ENCODE results near the gene CHST12. TPM values are rescaled to one million over a fixed set of nuclear protein-coding genes. Genes with fewer than 3 reads are reported as not detected.

The CHST12 gene
- total and polyA plus RNA-seq, 2 donors (not counting 1 experiment from before 2014, with no cell fraction given): 25.4 to 27.1 TPM

GRCh38 chr7:2465928-2466327 lies 62.5 kb downstream of the CHST12 start:
- Mint-ChIP-seq H3K4me3 (no peak overlapping the region), H3K27me3 (peaks cover 9% of the 10 kb centered on the region), H3K27ac (no peak overlapping the region), H3K9me3 (ENCODE audit: insufficient read depth) (no peaks in the 10 kb centered on the region), H3K4me1 (peaks cover 4% of the 10 kb centered on the region)
- POLR2A ChIA-PET: no interaction called here
- Histone ChIP-seq H3K27me3 (replicated peaks in 1 of 4; ENCODE audit: control extremely low read depth in 1 of 4, control insufficient read depth in 3 of 4, insufficient read depth in 4 of 4, low read length in 3 of 4) (no peaks in the 10 kb centered on the region), H3K4me1 (ENCODE audit: control insufficient read depth in 2 of 2, insufficient read depth in 2 of 2, low read length in 2 of 2) (peaks cover 0 to 5% of the 10 kb centered on the region in 2 donors), H3K9ac (ENCODE audit: low read length) (no peak overlapping the region), H3K36me3 (replicated peaks in 1 of 2; ENCODE audit: control extremely low read depth in 1 of 2, control insufficient read depth in 1 of 2, extremely low read depth in 1 of 2, insufficient read depth in 2 of 2, low read length in 1 of 2) (no peaks in the 10 kb centered on the region), H3K79me2 (ENCODE audit: control insufficient read depth, insufficient read depth, low read length) (no peaks in the 10 kb centered on the region), H3K9me3 (ENCODE audit: control extremely low read depth in 1 of 3, control insufficient read depth in 2 of 3, insufficient read depth in 1 of 3, low read length in 2 of 3) (peaks cover 0 to 5% (median 0%) of the 10 kb centered on the region in 3 donors), H3K27ac (ENCODE audit: low read length in 2 of 2) (no peak overlapping the region), H3K4me2 (replicated peaks; ENCODE audit: low read depth, low read length, poor library complexity, severe bottlenecking) (no peak overlapping the region), H3K4me3 (ENCODE audit: control extremely low read depth in 1 of 5, extremely low read depth in 1 of 5, insufficient read depth in 1 of 5, low read depth in 2 of 5, low read length in 4 of 5) (no peak overlapping the region), H4K20me1 (ENCODE audit: control insufficient read depth, insufficient read depth, low read length, poor library complexity, severe bottlenecking) (no peaks in the 10 kb centered on the region), H2AFZ (ENCODE audit: insufficient read depth, low read depth, low read length, poor library complexity, severe bottlenecking) (no peak overlapping the region)
- TF ChIP-seq EZH2 (IDR thresholded peaks at IDR 0.05; ENCODE audit: borderline replicate concordance, insufficient read depth, low read depth, low read length, poor library complexity, severe bottlenecking) (no peak), CTCF (IDR thresholded peaks at IDR 0.05) (no peak)
- ATAC-seq (ENCODE audit: low read depth) (no peak), DNase-seq (no peak)
- CTCF ChIA-PET: interaction anchor here (0.6 kb wide), 1 partner anchor 15 kb away, joined by 3 read pairs; no protein-coding TSS in a partner anchor
- WGBS (ENCODE audit: insufficient coverage): 66% methylated on average over 4 of the region's 12 CpGs
- intact Hi-C loops (cut with micrococcal nuclease): no loop called here

- ChIA-PET POLR2A (interaction anchor here (0.7 kb wide), 1 partner anchor 36 kb away, joined by 4 read pairs; no protein-coding TSS in a partner anchor), CTCF (interaction anchor here (1.0 to 6.9 kb wide), 3 partner anchors 15 to 888 kb away, joined by 3 to 104 read pairs (median 6); no protein-coding TSS in a partner anchor)
- H3K4me1 ChIP-seq (ENCODE audit: control insufficient read depth in 2 of 2, insufficient read depth in 2 of 2, low read length in 2 of 2): peaks cover 0 to 5% of the 10 kb centered on the region in 2 donors
- H2AFZ ChIP-seq (ENCODE audit: insufficient read depth, low read depth, low read length, poor library complexity, severe bottlenecking): no peak overlapping the region
- Mint-ChIP-seq H3K9me3 (ENCODE audit: insufficient read depth) (no peaks in the 10 kb centered on the region), H3K4me3 (no peak overlapping the region), H3K27ac (no peak overlapping the region), H3K27me3 (peaks cover 9% of the 10 kb centered on the region), H3K4me1 (peaks cover 4% of the 10 kb centered on the region)
- H3K27ac ChIP-seq (ENCODE audit: low read length in 2 of 2): no peak overlapping the region
- ATAC-seq (ENCODE audit: low read depth): no peak
- WGBS (ENCODE audit: insufficient coverage): 100% methylated on average over 1 of the region's 10 CpGs
- intact Hi-C loops (cut with micrococcal nuclease): no loop called here
- H3K4me2 ChIP-seq (replicated peaks; ENCODE audit: low read depth, low read length, poor library complexity, severe bottlenecking): no peak overlapping the region
- peaks cover 0 to 5% (median 0%) of the 10 kb centered on the region in 3 donors for H3K9me3 ChIP-seq (ENCODE audit: control extremely low read depth in 1 of 3, control insufficient read depth in 2 of 3, insufficient read depth in 1 of 3, low read length in 2 of 3)
- DNase-seq: no peak
- H3K79me2 ChIP-seq (ENCODE audit: control insufficient read depth, insufficient read depth, low read length): no peaks in the 10 kb centered on the region
- no peak overlapping the region for H3K9ac ChIP-seq (ENCODE audit: low read length)
- no peaks in the 10 kb centered on the region for H4K20me1 ChIP-seq (ENCODE audit: control insufficient read depth, insufficient read depth, low read length, poor library complexity, severe bottlenecking)
- TF ChIP-seq EZH2 (IDR thresholded peaks at IDR 0.05; ENCODE audit: borderline replicate concordance, insufficient read depth, low read depth, low read length, poor library complexity, severe bottlenecking) (no peak), CTCF (IDR thresholded peaks at IDR 0.05) (no peak)
- no peaks in the 10 kb centered on the region for H3K36me3 ChIP-seq (replicated peaks in 1 of 2; ENCODE audit: control extremely low read depth in 1 of 2, control insufficient read depth in 1 of 2, extremely low read depth in 1 of 2, insufficient read depth in 2 of 2, low read length in 1 of 2)
- peaks cover 0 to 7% (median 0%) of the 10 kb centered on the region in 4 experiments for H3K27me3 ChIP-seq (replicated peaks in 1 of 4; ENCODE audit: control extremely low read depth in 1 of 4, control insufficient read depth in 3 of 4, insufficient read depth in 4 of 4, low read length in 3 of 4)
- no peak overlapping the region for H3K4me3 ChIP-seq (ENCODE audit: control extremely low read depth in 1 of 5, extremely low read depth in 1 of 5, insufficient read depth in 1 of 5, low read depth in 2 of 5, low read length in 4 of 5)
Observed at GRCh38 chr7:2466675-2467074, 63.3 kb downstream of the CHST12 start.
